Peyer's patch (tissue), 4 donors: Measurements from ENCODE around the gene LCN1. TPM values are rescaled to one million over a fixed set of nuclear protein-coding genes. Genes with fewer than 3 reads are reported as not detected.

ENCODE experiments used
- DNase-seq, 3 donors: peaks; one replicate each; pipeline ENCODE4 v3.0.0-alpha.2; 2017 to 2019
- H3K27ac ChIP-seq, 4 donors: fragments of 200-600 bp; sonication (generic); one replicate each; pipeline ENCODE4 v1.5.1; 2016 to 2019
- H3K27me3 ChIP-seq, 2 donors: fragments of 200-600 bp; sonication (generic); one replicate each; pipeline ENCODE4 v1.5.1; 2019
- H3K36me3 ChIP-seq, 3 donors: fragments of 200-600 bp; sonication (generic); one replicate each; pipeline ENCODE4 v1.5.1; 2016 to 2019
- H3K4me1 ChIP-seq, 4 donors: fragments of 200-600 bp; sonication (generic); one replicate each; pipeline ENCODE4 v1.5.1; 2016 to 2019
- H3K4me3 ChIP-seq, 4 donors: fragments of 200-600 bp; sonication (generic); 1 replicate in 3 of 4; 2 replicates in 1 of 4; pipeline ENCODE4 v1.5.1; 2016 to 2019; ENCODE audit warnings: mild to moderate bottlenecking in 1 of 4
- H3K9me3 ChIP-seq, 4 donors: fragments of 200-600 bp; sonication (generic); one replicate each; pipeline ENCODE4 v1.5.1; 2016 to 2019; ENCODE audit warnings: mild to moderate bottlenecking in 1 of 4
- POLR2A ChIP-seq, 2 donors: fragments of 450-650 bp; IDR thresholded peaks; one replicate each; pipeline ENCODE4 v1.5.1; 2017; ENCODE audit warnings: antibody characterized with exemption in 2 of 2, mild to moderate bottlenecking in 2 of 2, moderate library complexity in 2 of 2
- total RNA-seq, 4 donors: library from RNA; depleted of rRNA; stranded (reverse); fragments of >200 nt; gene quantifications; one replicate each; pipeline ENCODE4 v1.1.0, GENCODE V29; 2016
- TF ChIP-seq, protein P1 (sequence below), 6 experiments: fragments of 450-650 bp in 4 of 6; fragments of 200-600 bp in 2 of 6; sonication (generic) in 1 of 6; IDR thresholded peaks; one replicate each; pipeline ENCODE4 v1.5.1; 2017 to 2019; ENCODE audit warnings: antibody characterized with exemption in 6 of 6, mild to moderate bottlenecking in 3 of 6, moderate library complexity in 1 of 6

The LCN1 gene
- total RNA-seq, 4 donors from 2014 or later, result not detected

DNA sequence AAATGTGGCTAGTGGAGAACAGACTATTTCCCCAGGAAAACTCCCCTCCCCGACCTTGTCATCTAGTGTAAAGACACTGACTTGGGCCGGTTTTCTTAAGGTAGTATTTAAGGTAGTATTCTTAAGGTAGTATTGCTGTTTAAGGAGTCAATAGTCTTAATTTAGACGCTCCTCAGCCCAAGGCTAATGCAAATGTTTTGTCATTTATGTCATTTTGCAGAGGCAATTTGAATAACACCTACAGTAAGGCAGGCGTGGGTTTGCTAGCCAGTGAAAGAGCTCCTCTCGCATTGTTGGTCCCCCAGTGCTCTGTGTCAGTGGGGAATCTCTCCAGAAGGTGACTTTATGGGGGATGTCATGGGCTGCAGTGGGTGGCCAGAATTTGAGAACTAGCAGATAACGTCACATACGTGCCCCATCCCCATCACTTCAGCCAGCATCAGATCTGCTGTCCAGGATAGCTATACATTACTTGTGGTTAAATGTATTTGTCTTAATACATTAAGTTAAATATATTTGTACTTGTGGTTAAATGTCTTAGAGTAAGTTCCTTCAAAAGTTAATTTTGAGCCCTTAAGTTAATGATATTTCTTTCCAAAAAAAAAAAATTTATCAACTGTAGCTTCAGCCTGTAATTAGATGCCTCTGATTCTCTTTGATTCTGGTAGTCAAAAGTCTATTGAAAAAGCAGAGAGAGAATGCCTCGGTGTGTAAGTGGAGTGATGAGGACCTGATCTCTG, 39.1 kb upstream of the LCN1 start:
- Histone ChIP-seq H3K27ac (no peak overlapping the region), H3K4me3 (no peak overlapping the region), H3K27me3 (no peaks in the 10 kb centered on the region), H3K9me3 (no peaks in the 10 kb centered on the region), H3K36me3 (peaks cover 0 to 31% (median 0%) of the 10 kb centered on the region in 3 donors), H3K4me1 (peaks cover 0 to 15% (median 7%) of the 10 kb centered on the region in 4 donors)
- no peak for DNase-seq
- no peak for TF ChIP-seq POLR2A (IDR thresholded peaks at IDR 0.05)
- TF ChIP-seq, protein P1, sequence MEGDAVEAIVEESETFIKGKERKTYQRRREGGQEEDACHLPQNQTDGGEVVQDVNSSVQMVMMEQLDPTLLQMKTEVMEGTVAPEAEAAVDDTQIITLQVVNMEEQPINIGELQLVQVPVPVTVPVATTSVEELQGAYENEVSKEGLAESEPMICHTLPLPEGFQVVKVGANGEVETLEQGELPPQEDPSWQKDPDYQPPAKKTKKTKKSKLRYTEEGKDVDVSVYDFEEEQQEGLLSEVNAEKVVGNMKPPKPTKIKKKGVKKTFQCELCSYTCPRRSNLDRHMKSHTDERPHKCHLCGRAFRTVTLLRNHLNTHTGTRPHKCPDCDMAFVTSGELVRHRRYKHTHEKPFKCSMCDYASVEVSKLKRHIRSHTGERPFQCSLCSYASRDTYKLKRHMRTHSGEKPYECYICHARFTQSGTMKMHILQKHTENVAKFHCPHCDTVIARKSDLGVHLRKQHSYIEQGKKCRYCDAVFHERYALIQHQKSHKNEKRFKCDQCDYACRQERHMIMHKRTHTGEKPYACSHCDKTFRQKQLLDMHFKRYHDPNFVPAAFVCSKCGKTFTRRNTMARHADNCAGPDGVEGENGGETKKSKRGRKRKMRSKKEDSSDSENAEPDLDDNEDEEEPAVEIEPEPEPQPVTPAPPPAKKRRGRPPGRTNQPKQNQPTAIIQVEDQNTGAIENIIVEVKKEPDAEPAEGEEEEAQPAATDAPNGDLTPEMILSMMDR (IDR thresholded peaks at IDR 0.05), result no peak

GRCh38 chr9:135484460-135485277, 36.6 kb upstream of the LCN1 start:
- no peak overlapping the region for H3K27ac ChIP-seq
- no peaks in the 10 kb centered on the region for H3K9me3 ChIP-seq
- no peaks in the 10 kb centered on the region for H3K27me3 ChIP-seq
- DNase-seq, result no peak
- no peak overlapping the region for H3K4me3 ChIP-seq
- TF ChIP-seq, protein P1 (IDR thresholded peaks at IDR 0.05), result no peak
- no peak for TF ChIP-seq POLR2A (IDR thresholded peaks at IDR 0.05)
- H3K4me1 ChIP-seq, result peaks cover 0 to 9% (median 7%) of the 10 kb centered on the region in 4 donors
- H3K36me3 ChIP-seq, result peaks cover 0 to 34% (median 0%) of the 10 kb centered on the region in 3 donors

DNA sequence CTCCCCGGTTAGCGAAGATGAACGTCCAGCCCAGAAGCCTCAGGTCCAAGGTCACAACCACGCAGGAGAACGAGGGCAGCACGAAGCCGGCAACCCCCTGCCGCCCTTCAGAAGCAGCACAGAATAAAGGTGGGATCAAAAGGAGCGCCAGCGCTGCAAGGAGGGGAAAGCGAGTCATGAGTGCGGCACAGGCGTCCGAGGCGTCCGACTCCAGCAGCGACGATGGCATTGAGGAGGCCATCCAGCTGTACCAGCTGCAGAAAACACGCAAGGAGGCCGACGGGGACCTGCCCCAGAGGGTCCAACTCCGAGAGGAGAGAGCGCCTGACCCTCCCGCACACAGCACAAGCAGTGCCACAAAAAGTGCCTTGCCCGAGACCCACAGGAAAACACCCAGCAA, 35.9 kb upstream of the LCN1 start:
- DNase-seq, result no peak
- H3K36me3 ChIP-seq, result peaks cover 0 to 34% (median 0%) of the 10 kb centered on the region in 3 donors
- H3K27me3 ChIP-seq, result no peaks in the 10 kb centered on the region
- H3K4me1 ChIP-seq, result peaks cover 0 to 9% (median 5%) of the 10 kb centered on the region in 4 donors
- no peak for TF ChIP-seq POLR2A (IDR thresholded peaks at IDR 0.05)
- H3K4me3 ChIP-seq, result no peak overlapping the region
- no peaks in the 10 kb centered on the region for H3K9me3 ChIP-seq
- no peak overlapping the region for H3K27ac ChIP-seq

DNA sequence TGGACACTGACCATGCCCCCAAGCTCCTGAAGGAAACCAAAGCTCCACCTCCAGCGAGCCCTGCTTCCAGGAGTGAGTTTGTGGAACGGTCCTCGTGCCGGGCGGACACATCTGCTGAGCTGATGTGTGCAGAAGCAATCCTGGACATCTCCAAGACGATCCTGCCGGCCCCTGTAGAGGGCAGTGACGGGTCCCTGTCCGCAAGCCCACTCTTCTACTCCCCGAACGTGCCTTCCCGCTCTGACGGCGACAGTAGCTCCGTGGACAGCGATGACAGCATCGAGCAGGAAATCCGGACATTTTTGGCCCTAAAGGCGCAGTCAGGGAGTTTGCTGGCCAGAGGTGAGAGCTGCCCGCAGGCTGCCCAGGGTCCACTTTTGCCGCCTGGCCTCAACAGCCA, 35.4 kb upstream of the LCN1 start:
- peaks cover 0 to 5% (median 1%) of the 10 kb centered on the region in 4 donors for H3K4me1 ChIP-seq
- no peak overlapping the region for H3K4me3 ChIP-seq
- H3K9me3 ChIP-seq, result no peaks in the 10 kb centered on the region
- peaks cover 0 to 34% (median 0%) of the 10 kb centered on the region in 3 donors for H3K36me3 ChIP-seq
- H3K27ac ChIP-seq, result no peak overlapping the region
- no peak for TF ChIP-seq POLR2A (IDR thresholded peaks at IDR 0.05)
- TF ChIP-seq, protein P1 (IDR thresholded peaks at IDR 0.05), result no peak
- DNase-seq, result no peak
- H3K27me3 ChIP-seq, result no peaks in the 10 kb centered on the region

GRCh38 chr9:135486267-135487065, 34.8 kb upstream of the LCN1 start:
- TF ChIP-seq, protein P1 (IDR thresholded peaks at IDR 0.05), result no peak
- TF ChIP-seq POLR2A (IDR thresholded peaks at IDR 0.05), result no peak
- Histone ChIP-seq H3K27ac (no peak overlapping the region), H3K27me3 (no peaks in the 10 kb centered on the region), H3K36me3 (peaks cover 0 to 34% (median 0%) of the 10 kb centered on the region in 3 donors), H3K4me1 (no peaks in the 10 kb centered on the region), H3K9me3 (no peaks in the 10 kb centered on the region), H3K4me3 (no peak overlapping the region)
- peak in 1 of 3 donors; percentile 16 for DNase-seq
